HCT116 (cell line): ENCODE measurements around the gene HPCAL1. TPM values are rescaled to one million over a fixed set of nuclear protein-coding genes. Genes with fewer than 3 reads are reported as not detected.

Experiments used
- ATAC-seq: fragments of 200-7000 bp; cut with Tn5 transposase; 2 replicates; pipeline ENCODE4 v1.9.1; 2020; ENCODE audit warnings: mild to moderate bottlenecking, moderate library complexity
- BruUV-seq: library from RNA; stranded (reverse); fragments of 400-500 nt; replicated peaks from 2 replicates; lab custom pipeline; 2021; lab: Mats Ljungman, UMichigan
- CTCF ChIA-PET: fragments of 300-600 bp; sonication (Branson Sonifier 250); formaldehyde crosslinking; loops from one replicate; lab custom pipeline; 2021; ENCODE audit warnings: antibody characterized with exemption; lab: Charles Lee
- POLR2A ChIA-PET: fragments of 300-600, 350-600 bp; sonication (Branson Sonifier 250); formaldehyde crosslinking; loops from one replicate; lab custom pipeline; 2021; ENCODE audit warnings: antibody characterized with exemption; lab: Charles Lee
- RAD21 ChIA-PET, 2 experiments: fragments of 300-600 bp; sonication (Branson Sonifier 250); formaldehyde crosslinking; loops; one replicate each; lab custom pipeline; 2023; ENCODE audit warnings: low total read pairs in 2 of 2; ENCODE audit not compliant: uncharacterized antibody in 2 of 2, unreplicated experiment in 2 of 2, low non-redundant PET in 1 of 2; lab: Charles Lee
- DNase-seq: peaks from one replicate; pipeline ENCODE4 v3.0.0-alpha.2; 2010; ENCODE audit warnings: low read depth, low spot score
- H2AFZ ChIP-seq: fragments of 200-600 bp; shearing (Covaris generic), sonication (generic); 2 replicates; pipeline ENCODE4 v1.6.1; 2017; ENCODE audit warnings: low read depth, mixed run types, mixed read lengths, antibody characterized with exemption, low read length; ENCODE audit not compliant: poor library complexity, severe bottlenecking
- H3K27ac ChIP-seq: 2 replicates; pipeline ENCODE4 v1.5.1; 2012; ENCODE audit warnings: low read depth, low read length
- H3K27me3 ChIP-seq: fragments of 200-600 bp; sonication (generic); 2 replicates; pipeline ENCODE4 v1.6.1; 2016; ENCODE audit warnings: mixed run types, low read length, mixed read lengths; ENCODE audit not compliant: insufficient read depth
- H3K36me3 ChIP-seq, 2 experiments: fragments of 200-500 bp in 1 of 2; fragments of 200-600 bp in 1 of 2; sonication (Bioruptor generic) in 1 of 2; sonication (generic) in 1 of 2; 2 replicates each; pipeline versions ENCODE4 v1.5.1 to v1.6.1; 2014 to 2016; ENCODE audit warnings: low read length in 2 of 2, inconsistent platforms in 1 of 2, mixed read lengths in 1 of 2, mixed run types in 1 of 2; ENCODE audit not compliant: insufficient read depth in 2 of 2, control insufficient read depth in 1 of 2
- H3K4me1 ChIP-seq, 2 experiments: fragments of 200-600 bp in 1 of 2; sonication (generic) in 1 of 2; 2 replicates each; pipeline versions ENCODE4 v1.5.1 to v1.6.1; 2012 to 2017; ENCODE audit warnings: low read length in 2 of 2, inconsistent platforms in 1 of 2, mild to moderate bottlenecking in 1 of 2, mixed read lengths in 1 of 2, mixed run types in 1 of 2, moderate library complexity in 1 of 2; ENCODE audit not compliant: insufficient read depth in 2 of 2, control insufficient read depth in 1 of 2
- H3K4me2 ChIP-seq: fragments of 200-600 bp; sonication (generic); 2 replicates; pipeline ENCODE4 v1.6.1; 2017; ENCODE audit warnings: mixed run types, low read length, mixed read lengths
- H3K4me3 ChIP-seq, 2 experiments: fragments of 200-600 bp in 1 of 2; sonication (generic) in 1 of 2; replicated peaks in 1 of 2; 2 replicates each; pipeline ENCODE4 v1.5.1; 2011 to 2016; ENCODE audit warnings: low read length in 2 of 2, control low read depth in 1 of 2, low read depth in 1 of 2, mild to moderate bottlenecking in 1 of 2, mixed read lengths in 1 of 2, mixed run types in 1 of 2
- H3K79me2 ChIP-seq: fragments of 200-600 bp; sonication (generic); 2 replicates; pipeline ENCODE4 v1.6.1; 2017; ENCODE audit warnings: mild to moderate bottlenecking, mixed run types, low read length, moderate library complexity, mixed read lengths; ENCODE audit not compliant: insufficient read depth
- H3K9ac ChIP-seq: fragments of 200-600 bp; sonication (generic); 2 replicates; pipeline ENCODE4 v1.6.1; 2016; ENCODE audit warnings: low read length, mixed read lengths
- H3K9me2 ChIP-seq: fragments of 200-600 bp; sonication (generic), shearing (Covaris generic); 2 replicates; pipeline ENCODE4 v1.6.1; 2017; ENCODE audit warnings: mixed run types, mild to moderate bottlenecking, moderate library complexity; ENCODE audit not compliant: insufficient read depth
- H3K9me3 ChIP-seq, 2 experiments: fragments of 200-500 bp in 1 of 2; fragments of 200-600 bp in 1 of 2; sonication (Bioruptor generic) in 1 of 2; sonication (generic) in 1 of 2; 2 replicates each; pipeline ENCODE4 v1.6.1; 2014 to 2017; ENCODE audit warnings: low read length in 2 of 2, mixed read lengths in 2 of 2, inconsistent platforms in 1 of 2, low read depth in 1 of 2, mild to moderate bottlenecking in 1 of 2, mixed run types in 1 of 2, moderate library complexity in 1 of 2; ENCODE audit not compliant: control insufficient read depth in 1 of 2, insufficient read depth in 1 of 2
- H4K20me1 ChIP-seq: fragments of 200-600 bp; sonication (generic), shearing (Covaris generic); 2 replicates; pipeline ENCODE4 v1.6.1; 2017; ENCODE audit warnings: mixed run types, mild to moderate bottlenecking, moderate library complexity; ENCODE audit not compliant: insufficient read depth
- CBX3 ChIP-seq: IDR thresholded peaks from 2 replicates; pipeline ENCODE4 v1.6.1; 2012; ENCODE audit warnings: low read depth
- CEBPB ChIP-seq: IDR thresholded peaks from 2 replicates; pipeline ENCODE4 v1.6.1; 2012; ENCODE audit warnings: low read depth
- EGR1 ChIP-seq: IDR thresholded peaks from 2 replicates; pipeline ENCODE4 v1.6.1; 2012; ENCODE audit warnings: low read depth
- ELF1 ChIP-seq: IDR thresholded peaks from 2 replicates; pipeline ENCODE4 v1.6.1; 2012; ENCODE audit warnings: low read depth, borderline replicate concordance
- EZH2phosphoT487 ChIP-seq: fragments of 200-600 bp; IDR thresholded peaks from 2 replicates; pipeline ENCODE4 v1.6.1; 2018; ENCODE audit warnings: antibody characterized with exemption, borderline replicate concordance
- FOSL1 ChIP-seq: IDR thresholded peaks from 2 replicates; pipeline ENCODE4 v1.6.1; 2012; ENCODE audit warnings: low read depth
- POLR2A ChIP-seq: IDR thresholded peaks from 2 replicates; pipeline ENCODE4 v1.7.0; 2011; ENCODE audit warnings: borderline replicate concordance; ENCODE audit not compliant: insufficient read depth, insufficient read length; ENCODE audit errors: extremely low read depth
- POLR2AphosphoS5 ChIP-seq: IDR thresholded peaks from 2 replicates; pipeline ENCODE4 v1.6.1; 2011; ENCODE audit warnings: mild to moderate bottlenecking, low read depth, low read length, moderate library complexity
- SIN3A ChIP-seq: IDR thresholded peaks from 2 replicates; pipeline ENCODE4 v1.6.1; 2012; ENCODE audit warnings: low read depth
- SP1 ChIP-seq: IDR thresholded peaks from 2 replicates; pipeline ENCODE4 v1.6.1; 2012; ENCODE audit warnings: low read depth
- ZFX ChIP-seq: fragments of 450-650 bp; IDR thresholded peaks from 2 replicates; pipeline ENCODE4 v1.6.1; 2017
- ZNF274 ChIP-seq: fragments of 200-500 bp; sonication (Bioruptor generic); IDR thresholded peaks from 2 replicates; pipeline ENCODE4 v1.6.1; 2014; ENCODE audit warnings: mild to moderate bottlenecking, low read depth, low read length, inconsistent platforms
- intact Hi-C: fragments of 100-400 bp; cut with micrococcal nuclease; formaldehyde crosslinking; loops from 2 replicates; pipeline ENCODE4 v1.10.0; 2022
- total RNA-seq: library from RNA; stranded (reverse); gene quantifications from one replicate; pipeline ENCODE4 v1.2.1, GENCODE V29; 2021; ENCODE audit not compliant: unreplicated experiment
- TF ChIP-seq, protein P1 (sequence below): IDR thresholded peaks from 2 replicates; pipeline ENCODE4 v1.6.1; 2012
- TF ChIP-seq, protein P2 (sequence below), 3 experiments: fragments of 200-600 bp in 1 of 3; sonication (generic) in 1 of 3; IDR thresholded peaks in 2 of 3; conservative IDR thresholded peaks in 1 of 3; 2 replicates each; pipeline ENCODE4 v1.5.1; 2012 to 2017; ENCODE audit warnings: low read depth in 2 of 3, low read length in 2 of 3, antibody characterized with exemption in 1 of 3, borderline replicate concordance in 1 of 3, control low read depth in 1 of 3, mild to moderate bottlenecking in 1 of 3, mixed read lengths in 1 of 3, mixed run types in 1 of 3, moderate library complexity in 1 of 3; ENCODE audit not compliant: insufficient read depth in 1 of 3
- TF ChIP-seq, protein P3 (sequence below): IDR thresholded peaks from 2 replicates; pipeline ENCODE4 v1.6.1; 2012
- TF ChIP-seq, protein P4 (sequence below): IDR thresholded peaks from 2 replicates; pipeline ENCODE4 v1.6.1; 2012; ENCODE audit warnings: low read depth
- TF ChIP-seq, protein P5 (sequence below): IDR thresholded peaks from 2 replicates; pipeline ENCODE4 v1.6.1; 2011; ENCODE audit warnings: mild to moderate bottlenecking, low read length, moderate library complexity; ENCODE audit not compliant: insufficient replicate concordance; ENCODE audit errors: extremely low read depth

The HPCAL1 gene
- total RNA-seq, 1 experiment from 2014 or later: 111 TPM

DNA sequence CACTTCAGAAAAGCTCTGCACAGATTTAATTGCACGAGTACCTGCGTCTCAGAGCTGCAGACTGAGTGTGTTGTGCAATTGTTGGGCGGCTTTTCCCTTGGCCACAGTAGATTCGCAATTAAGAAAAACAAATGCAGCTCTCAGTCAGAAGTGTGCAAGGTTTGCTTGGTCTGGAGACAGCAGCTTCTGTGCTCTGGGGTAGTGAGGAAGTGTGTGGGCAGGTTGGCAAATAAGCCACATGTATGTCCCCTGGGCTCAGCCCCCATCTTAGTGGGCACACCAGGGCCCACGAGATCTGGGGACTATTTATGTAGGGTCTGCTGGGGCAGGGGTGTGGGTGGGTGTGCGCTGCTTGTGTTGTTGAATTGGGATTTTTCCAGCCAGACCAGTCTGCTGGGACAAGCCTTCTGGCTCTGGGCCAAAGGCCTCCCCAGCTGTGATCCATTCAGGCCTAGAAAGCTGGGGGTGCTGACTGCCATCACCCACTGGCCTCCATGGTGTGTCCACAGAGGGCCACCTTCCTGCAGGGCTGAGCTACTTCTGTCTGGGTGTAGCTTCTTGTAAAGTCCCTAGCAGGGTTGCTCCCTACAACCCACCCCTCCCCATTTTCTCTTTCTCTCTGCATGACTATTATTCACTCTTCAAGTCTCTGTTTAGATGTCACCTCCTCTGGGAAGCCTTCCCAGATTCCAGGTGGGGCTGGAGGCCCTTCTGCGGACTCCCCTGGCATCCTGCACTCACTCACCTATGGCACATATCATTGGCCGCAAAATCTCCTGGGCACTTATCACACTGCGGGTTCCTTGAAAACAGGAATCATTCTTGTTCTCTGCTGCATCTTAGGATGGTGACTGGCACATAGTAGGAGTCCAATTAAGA lies 77.6 kb downstream of the HPCAL1 start:
- intact Hi-C loops: no loop called here
- POLR2A ChIA-PET: no interaction called here
- no peak overlapping the region for H3K9ac ChIP-seq
- no peak for TF ChIP-seq ZFX
- TF ChIP-seq FOSL1: no peak
- no peak for TF ChIP-seq ZNF274
- no peak for TF ChIP-seq CBX3
- TF ChIP-seq POLR2AphosphoS5: no peak
- TF ChIP-seq, protein P1, sequence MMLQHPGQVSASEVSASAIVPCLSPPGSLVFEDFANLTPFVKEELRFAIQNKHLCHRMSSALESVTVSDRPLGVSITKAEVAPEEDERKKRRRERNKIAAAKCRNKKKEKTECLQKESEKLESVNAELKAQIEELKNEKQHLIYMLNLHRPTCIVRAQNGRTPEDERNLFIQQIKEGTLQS: no peak
- TF ChIP-seq, protein P2, sequence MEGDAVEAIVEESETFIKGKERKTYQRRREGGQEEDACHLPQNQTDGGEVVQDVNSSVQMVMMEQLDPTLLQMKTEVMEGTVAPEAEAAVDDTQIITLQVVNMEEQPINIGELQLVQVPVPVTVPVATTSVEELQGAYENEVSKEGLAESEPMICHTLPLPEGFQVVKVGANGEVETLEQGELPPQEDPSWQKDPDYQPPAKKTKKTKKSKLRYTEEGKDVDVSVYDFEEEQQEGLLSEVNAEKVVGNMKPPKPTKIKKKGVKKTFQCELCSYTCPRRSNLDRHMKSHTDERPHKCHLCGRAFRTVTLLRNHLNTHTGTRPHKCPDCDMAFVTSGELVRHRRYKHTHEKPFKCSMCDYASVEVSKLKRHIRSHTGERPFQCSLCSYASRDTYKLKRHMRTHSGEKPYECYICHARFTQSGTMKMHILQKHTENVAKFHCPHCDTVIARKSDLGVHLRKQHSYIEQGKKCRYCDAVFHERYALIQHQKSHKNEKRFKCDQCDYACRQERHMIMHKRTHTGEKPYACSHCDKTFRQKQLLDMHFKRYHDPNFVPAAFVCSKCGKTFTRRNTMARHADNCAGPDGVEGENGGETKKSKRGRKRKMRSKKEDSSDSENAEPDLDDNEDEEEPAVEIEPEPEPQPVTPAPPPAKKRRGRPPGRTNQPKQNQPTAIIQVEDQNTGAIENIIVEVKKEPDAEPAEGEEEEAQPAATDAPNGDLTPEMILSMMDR (IDR thresholded peaks at IDR 0.05 in 2 of 3, conservative IDR thresholded peaks at IDR 0.05 in 1 of 3; ENCODE audit: borderline replicate concordance in 1 of 3, insufficient read depth in 1 of 3, low read depth in 2 of 3, low read length in 2 of 3): no peak
- TF ChIP-seq EZH2phosphoT487: no peak
- no peak for TF ChIP-seq CEBPB
- TF ChIP-seq, protein P3, sequence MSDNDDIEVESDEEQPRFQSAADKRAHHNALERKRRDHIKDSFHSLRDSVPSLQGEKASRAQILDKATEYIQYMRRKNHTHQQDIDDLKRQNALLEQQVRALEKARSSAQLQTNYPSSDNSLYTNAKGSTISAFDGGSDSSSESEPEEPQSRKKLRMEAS: no peak
- no peak for TF ChIP-seq POLR2A
- no peak for TF ChIP-seq EGR1
- TF ChIP-seq, protein P4, sequence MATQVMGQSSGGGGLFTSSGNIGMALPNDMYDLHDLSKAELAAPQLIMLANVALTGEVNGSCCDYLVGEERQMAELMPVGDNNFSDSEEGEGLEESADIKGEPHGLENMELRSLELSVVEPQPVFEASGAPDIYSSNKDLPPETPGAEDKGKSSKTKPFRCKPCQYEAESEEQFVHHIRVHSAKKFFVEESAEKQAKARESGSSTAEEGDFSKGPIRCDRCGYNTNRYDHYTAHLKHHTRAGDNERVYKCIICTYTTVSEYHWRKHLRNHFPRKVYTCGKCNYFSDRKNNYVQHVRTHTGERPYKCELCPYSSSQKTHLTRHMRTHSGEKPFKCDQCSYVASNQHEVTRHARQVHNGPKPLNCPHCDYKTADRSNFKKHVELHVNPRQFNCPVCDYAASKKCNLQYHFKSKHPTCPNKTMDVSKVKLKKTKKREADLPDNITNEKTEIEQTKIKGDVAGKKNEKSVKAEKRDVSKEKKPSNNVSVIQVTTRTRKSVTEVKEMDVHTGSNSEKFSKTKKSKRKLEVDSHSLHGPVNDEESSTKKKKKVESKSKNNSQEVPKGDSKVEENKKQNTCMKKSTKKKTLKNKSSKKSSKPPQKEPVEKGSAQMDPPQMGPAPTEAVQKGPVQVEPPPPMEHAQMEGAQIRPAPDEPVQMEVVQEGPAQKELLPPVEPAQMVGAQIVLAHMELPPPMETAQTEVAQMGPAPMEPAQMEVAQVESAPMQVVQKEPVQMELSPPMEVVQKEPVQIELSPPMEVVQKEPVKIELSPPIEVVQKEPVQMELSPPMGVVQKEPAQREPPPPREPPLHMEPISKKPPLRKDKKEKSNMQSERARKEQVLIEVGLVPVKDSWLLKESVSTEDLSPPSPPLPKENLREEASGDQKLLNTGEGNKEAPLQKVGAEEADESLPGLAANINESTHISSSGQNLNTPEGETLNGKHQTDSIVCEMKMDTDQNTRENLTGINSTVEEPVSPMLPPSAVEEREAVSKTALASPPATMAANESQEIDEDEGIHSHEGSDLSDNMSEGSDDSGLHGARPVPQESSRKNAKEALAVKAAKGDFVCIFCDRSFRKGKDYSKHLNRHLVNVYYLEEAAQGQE: no peak
- TF ChIP-seq, protein P5, sequence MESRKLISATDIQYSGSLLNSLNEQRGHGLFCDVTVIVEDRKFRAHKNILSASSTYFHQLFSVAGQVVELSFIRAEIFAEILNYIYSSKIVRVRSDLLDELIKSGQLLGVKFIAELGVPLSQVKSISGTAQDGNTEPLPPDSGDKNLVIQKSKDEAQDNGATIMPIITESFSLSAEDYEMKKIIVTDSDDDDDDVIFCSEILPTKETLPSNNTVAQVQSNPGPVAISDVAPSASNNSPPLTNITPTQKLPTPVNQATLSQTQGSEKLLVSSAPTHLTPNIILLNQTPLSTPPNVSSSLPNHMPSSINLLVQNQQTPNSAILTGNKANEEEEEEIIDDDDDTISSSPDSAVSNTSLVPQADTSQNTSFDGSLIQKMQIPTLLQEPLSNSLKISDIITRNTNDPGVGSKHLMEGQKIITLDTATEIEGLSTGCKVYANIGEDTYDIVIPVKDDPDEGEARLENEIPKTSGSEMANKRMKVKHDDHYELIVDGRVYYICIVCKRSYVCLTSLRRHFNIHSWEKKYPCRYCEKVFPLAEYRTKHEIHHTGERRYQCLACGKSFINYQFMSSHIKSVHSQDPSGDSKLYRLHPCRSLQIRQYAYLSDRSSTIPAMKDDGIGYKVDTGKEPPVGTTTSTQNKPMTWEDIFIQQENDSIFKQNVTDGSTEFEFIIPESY: no peak
- no peak for TF ChIP-seq ELF1
- TF ChIP-seq SIN3A: no peak
- TF ChIP-seq SP1: no peak
- H3K4me2 ChIP-seq: no peak overlapping the region
- BruUV-seq: no TSS peak
- no peak overlapping the region for H3K4me3 ChIP-seq
- H3K27ac ChIP-seq: no peak overlapping the region
- RAD21 ChIA-PET: no interaction called here
- H2AFZ ChIP-seq: no peak overlapping the region
- DNase-seq (no peak), ATAC-seq (no peak)
- peaks cover 0 to 8% of the 10 kb centered on the region in 2 experiments; a peak in 1 of 4 replicates for H3K4me1 ChIP-seq
- peaks cover 69% of the 10 kb centered on the region for H3K79me2 ChIP-seq
- H3K9me2 ChIP-seq: no peaks in the 10 kb centered on the region
- CTCF ChIA-PET: interaction anchor here (0.8 kb wide), 1 partner anchor 28 kb away, joined by 5 read pairs; no protein-coding TSS in a partner anchor
- no peaks in the 10 kb centered on the region for H3K9me3 ChIP-seq
- H3K27me3 ChIP-seq: no peaks in the 10 kb centered on the region
- no peaks in the 10 kb centered on the region for H3K36me3 ChIP-seq
- H4K20me1 ChIP-seq: no peaks in the 10 kb centered on the region
